Motor neuron (in vitro differentiated cells): ENCODE measurements around the gene HIPK3. TPM values are rescaled to one million over a fixed set of nuclear protein-coding genes. Genes with fewer than 3 reads are reported as not detected.
"Not testable (repeated sequence)": the region's sequence is repeated elsewhere in the genome, so short reads cannot be mapped to it uniquely, and the experiment has no call there.

Source experiments
- ATAC-seq, 8 experiments: fragments of 200-7000 bp; cut with Tn5 transposase; replicated peaks in 6 of 8; 2 replicates each; pipeline ENCODE4 v1.8.0; 2021; ENCODE audit warnings: mild to moderate bottlenecking in 8 of 8, moderate library complexity in 8 of 8
- H3K27ac ChIP-seq, 2 donors: fragments of 250-450 bp; sonication (Bioruptor Pico); 2 replicates each; pipeline ENCODE4 v1.9.0; 2021; ENCODE audit warnings: antibody characterized with exemption in 2 of 2, mild to moderate bottlenecking in 2 of 2, moderate library complexity in 1 of 2
- H3K4me1 ChIP-seq, 2 donors: fragments of 250-450 bp; sonication (Bioruptor Pico); replicated peaks in 1 of 2; 2 replicates each; pipeline ENCODE4 v1.6.1; 2021; ENCODE audit warnings: antibody characterized with exemption in 2 of 2, mild to moderate bottlenecking in 2 of 2, moderate library complexity in 1 of 2
- H3K4me3 ChIP-seq, 5 donors: fragments of 250-450 bp; sonication (Bioruptor Pico); 2 replicates each; pipeline ENCODE4 v1.9.0; 2021; ENCODE audit warnings: antibody characterized with exemption in 5 of 5, mild to moderate bottlenecking in 5 of 5, moderate library complexity in 4 of 5
- WGBS, 10 experiments: fragments of 450-650 bp; shearing (Covaris generic); methylation state at CpG; one replicate each; pipeline ENCODE4 v1.0.0; 2022; 5-methylcytosine and 5-hydroxymethylcytosine counted together
- in situ Hi-C, 9 experiments: fragments of 400-800 bp; cut with MboI; loops; one replicate each; pipeline ENCODE4 v1.15.0; 2021; ENCODE audit warnings: low sequenced_read_pairs in 9 of 9, low pct_unique_long_range_greater_than_20kb in 2 of 9; ENCODE audit not compliant: unreplicated experiment in 9 of 9
- total RNA-seq, 8 experiments: library from RNA; unstranded; fragments of 300-600 nt; gene quantifications; 2 replicates each; pipeline versions ENCODE4 v1.2.3 to v1.2.4, GENCODE V29; 2022

HIPK3 gene
- total RNA-seq, 8 experiments from 2014 or later: 32.4 to 74.1 (median 48.2) TPM

DNA sequence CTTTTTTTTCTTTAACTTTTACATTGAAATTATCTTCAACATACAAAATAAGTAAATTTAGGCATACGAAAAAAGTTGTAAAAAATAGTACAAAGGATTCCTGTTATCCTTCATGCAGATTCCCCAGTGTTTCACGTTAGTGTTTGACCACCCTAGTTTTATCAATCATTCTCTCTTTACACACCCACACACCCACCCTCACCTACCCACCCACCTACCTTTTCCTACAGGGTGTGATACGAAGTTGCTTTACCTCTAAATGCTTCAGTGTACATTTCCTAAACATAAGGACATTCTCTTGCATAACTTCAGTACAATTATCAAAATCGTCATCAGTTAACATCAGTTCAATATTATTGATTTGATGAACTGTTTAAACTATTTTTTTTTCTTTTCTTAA lies 37.0 kb downstream of the HIPK3 start:
- no peak for ATAC-seq

DNA sequence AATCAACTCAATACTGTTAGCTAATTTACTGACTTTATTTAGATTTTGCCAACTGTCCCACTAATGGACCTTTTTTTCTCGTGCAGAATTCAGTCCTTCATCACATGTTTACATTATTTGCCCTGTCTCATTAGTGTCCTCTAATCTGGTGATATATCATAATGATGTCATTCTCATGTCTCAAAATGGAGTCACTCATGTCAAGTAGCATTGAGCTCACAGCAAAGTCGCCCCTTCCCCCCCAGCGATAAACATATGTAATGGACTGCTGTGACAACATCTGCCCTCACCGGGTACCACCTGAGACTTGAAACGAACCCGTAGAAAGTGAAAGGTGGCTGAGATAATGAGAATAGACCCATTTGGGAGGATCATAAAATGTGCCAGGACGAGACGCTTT lies 37.6 kb downstream of the HIPK3 start:
- in situ Hi-C loops: no loop called here
- no peak overlapping the region for H3K27ac ChIP-seq
- WGBS, 10 experiments: 67 to 100% (median 96%) methylated on average over 1 to 5 of the region's 8 CpGs; no CpG with 5 or more reads in 3 of the 10 experiments
- no peak overlapping the region for H3K4me3 ChIP-seq
- H3K4me1 ChIP-seq: peaks cover 3 to 5% of the 10 kb centered on the region in 2 donors
- ATAC-seq: no peak

More for the DNA sequence above, 37.0 kb downstream of the HIPK3 start:
- in situ Hi-C loops: no loop called here
- no peak overlapping the region for H3K4me3 ChIP-seq
- H3K4me1 ChIP-seq: peaks cover 3 to 5% of the 10 kb centered on the region in 2 donors
- no peak overlapping the region for H3K27ac ChIP-seq
- WGBS, 10 experiments: 60 to 96% (median 92%) methylated on average over 1 to 4 of the region's 4 CpGs; no CpG with 5 or more reads in 1 of the 10 experiments

DNA sequence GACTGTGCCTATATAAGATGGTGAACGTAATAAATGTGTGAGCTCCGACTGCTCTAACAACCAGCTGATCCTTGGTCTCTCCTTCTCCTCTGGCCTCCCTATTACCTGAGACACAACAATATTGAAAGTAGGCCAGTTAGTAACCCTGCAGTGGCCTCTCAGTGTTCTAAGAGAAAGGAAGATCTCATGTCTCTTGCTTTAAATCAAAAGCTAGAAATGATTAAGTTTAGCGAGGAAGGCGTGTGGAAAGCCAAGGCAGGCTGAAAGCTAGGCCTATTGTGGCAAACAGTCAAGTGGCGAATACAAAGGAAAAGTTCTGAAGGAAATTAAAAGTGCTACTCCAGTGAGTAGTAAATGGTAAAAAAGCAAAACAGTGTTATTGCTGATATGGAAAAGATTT lies 39.5 kb downstream of the HIPK3 start:
- WGBS, 10 experiments: 84 to 100% (median 95%) methylated on average over 2 to 5 of the region's 5 CpGs; no CpG with 5 or more reads in 1 of the 10 experiments
- in situ Hi-C loops: no loop called here
- H3K27ac ChIP-seq: no peak overlapping the region

DNA sequence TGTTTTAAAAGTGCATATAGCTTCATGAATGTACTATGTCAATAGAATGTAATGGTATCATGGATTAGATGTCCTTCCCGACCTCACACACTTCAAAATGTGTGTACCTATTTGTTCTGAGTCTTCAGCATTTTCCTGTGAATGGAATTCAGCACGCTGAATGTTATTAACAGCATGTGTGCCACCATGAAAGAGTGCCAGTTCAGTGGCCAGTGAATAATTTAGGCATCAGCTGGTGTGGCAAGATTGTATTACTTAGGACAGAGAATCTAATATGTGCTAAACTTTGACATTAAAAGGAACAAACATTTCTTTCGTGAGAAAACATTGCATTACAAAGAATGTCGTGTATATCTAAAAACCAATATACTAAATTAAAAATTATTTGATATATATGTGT lies 46.4 kb downstream of the HIPK3 start:
- in situ Hi-C loops: no loop called here
- H3K4me3 ChIP-seq: no peak overlapping the region
- WGBS, 10 experiments: 21 to 100% (median 88%) methylated on average over 2 to 4 of the region's 4 CpGs; no CpG with 5 or more reads in 2 of the 10 experiments
- no peak overlapping the region for H3K27ac ChIP-seq
- peaks cover 3 to 7% of the 10 kb centered on the region in 2 donors for H3K4me1 ChIP-seq
- ATAC-seq: no peak

More for the DNA sequence above, 39.5 kb downstream of the HIPK3 start:
- no peaks in the 10 kb centered on the region for H3K4me1 ChIP-seq
- H3K4me3 ChIP-seq: no peak overlapping the region
- no peak for ATAC-seq

DNA sequence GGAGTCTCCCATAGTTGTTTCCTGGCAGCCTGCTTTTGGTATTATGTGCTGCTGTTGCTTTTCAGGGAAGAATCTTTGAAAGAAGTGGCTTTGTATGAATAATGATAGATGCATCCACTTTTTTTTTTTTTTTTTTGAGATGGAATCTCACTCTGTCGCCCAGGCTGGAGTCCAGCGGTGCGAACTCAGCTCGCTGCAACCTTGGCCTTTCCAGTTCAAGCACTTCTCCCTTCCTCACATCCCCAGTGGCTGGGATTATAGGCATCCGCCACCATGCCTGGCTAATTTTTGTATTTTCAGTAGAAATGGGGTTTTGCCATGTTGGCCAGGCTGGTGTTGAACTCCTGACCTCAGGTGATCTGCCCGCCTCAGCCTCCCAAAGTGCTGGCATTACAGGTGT lies 49.6 kb downstream of the HIPK3 start:
- ATAC-seq, H3K27ac ChIP-seq, H3K4me1 ChIP-seq, H3K4me3 ChIP-seq, in situ Hi-C loops: not testable (repeated sequence)
- WGBS, 10 experiments: 50 to 100% (median 100%) methylated on average over 1 to 5 of the region's 6 CpGs; no CpG with 5 or more reads in 2 of the 10 experiments

DNA sequence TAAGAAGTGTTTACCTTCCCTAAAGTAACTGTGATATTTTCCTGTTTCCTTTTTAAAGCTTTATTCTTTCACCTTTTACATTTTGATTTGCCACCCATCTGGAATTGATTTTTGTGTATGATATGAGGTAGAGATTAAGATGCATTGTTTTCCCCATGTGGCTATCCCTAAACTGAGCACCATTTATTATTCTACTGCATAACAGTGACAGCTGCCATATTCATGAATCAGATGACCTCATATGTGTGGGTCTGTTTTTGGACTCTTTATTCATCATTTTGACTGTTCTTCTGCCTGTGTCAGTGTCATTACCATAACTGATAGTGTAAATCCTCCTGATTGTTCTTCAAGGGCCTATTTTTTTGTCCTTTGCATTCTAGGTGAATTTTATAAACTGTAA lies 50.8 kb downstream of the HIPK3 start:
- H3K27ac ChIP-seq: no peak overlapping the region
- in situ Hi-C loops: no loop called here
- peaks cover 7 to 8% of the 10 kb centered on the region in 2 donors for H3K4me1 ChIP-seq
- no peak overlapping the region for H3K4me3 ChIP-seq
- peak; percentile 58 to 98 (median 70) for ATAC-seq

DNA sequence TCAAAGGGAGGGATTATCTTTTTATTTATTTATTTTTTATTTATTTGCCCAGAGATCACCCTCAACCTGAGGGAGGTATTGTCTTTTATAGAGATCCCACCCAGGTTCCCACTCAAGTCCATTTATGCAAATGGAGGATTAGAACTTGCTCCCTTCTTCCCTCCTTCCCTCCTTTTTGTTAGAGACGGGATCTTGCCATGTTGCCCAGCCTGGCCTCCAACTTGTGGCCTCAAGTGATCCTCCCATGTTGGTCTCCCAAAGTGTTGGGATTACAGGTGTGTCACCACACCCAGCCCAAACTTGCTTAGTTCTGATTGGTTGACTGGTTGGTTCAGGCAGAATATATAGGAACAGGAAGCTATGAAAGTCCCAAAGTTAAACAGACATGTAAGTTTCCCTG lies 51.9 kb downstream of the HIPK3 start:
- Histone ChIP-seq H3K4me3 (no peak overlapping the region), H3K4me1 (peaks cover 7 to 8% of the 10 kb centered on the region in 2 donors), H3K27ac (no peak overlapping the region)
- no peak for ATAC-seq
- WGBS, 10 experiments: 88 to 100% (median 100%) methylated on average over 1 of the region's 1 CpG; no CpG with 5 or more reads in 5 of the 10 experiments
- in situ Hi-C loops: no loop called here

DNA sequence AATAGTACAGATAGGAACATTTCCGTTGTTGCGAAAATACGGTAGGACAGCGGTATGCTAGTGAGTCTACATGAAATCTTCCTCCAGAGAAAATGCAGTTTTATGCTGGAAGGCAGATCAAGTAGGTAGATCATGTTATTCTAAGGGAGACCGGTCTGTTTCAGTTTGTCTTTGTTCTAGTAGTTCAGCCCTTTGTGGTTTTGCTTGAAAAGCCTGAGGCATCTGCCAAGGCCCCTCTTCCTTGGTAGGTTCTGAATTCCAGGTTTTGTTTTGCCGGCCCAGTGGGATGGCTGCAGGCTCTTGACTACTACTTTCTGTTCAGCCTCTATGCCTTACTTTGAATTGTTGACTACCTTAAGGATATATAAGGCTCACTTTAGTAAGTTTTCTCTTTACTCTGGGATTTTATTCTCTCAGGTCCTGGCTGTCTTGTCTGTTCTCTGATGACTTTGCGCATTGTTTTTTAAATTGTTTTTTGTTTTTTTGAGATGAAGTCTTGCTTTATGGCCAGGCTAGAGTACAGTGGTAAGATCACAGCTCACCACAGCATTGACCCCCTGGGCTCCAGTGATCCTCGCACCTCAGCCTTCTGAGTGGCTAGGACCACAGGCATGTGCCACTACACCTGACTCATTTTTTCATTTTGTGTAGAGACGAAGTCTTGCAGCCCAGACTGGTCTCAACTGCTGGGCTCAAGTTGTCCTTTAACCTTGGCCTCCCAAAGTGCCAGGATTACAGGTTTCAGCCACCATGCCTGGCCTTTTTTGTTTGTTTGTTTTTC lies 53.7 kb downstream of the HIPK3 start:
- no peak overlapping the region for H3K4me3 ChIP-seq
- 78 to 98% (median 93%) methylated on average over 1 to 9 of the region's 9 CpGs for WGBS, 10 experiments
- no peak overlapping the region for H3K27ac ChIP-seq
- in situ Hi-C loops: no loop called here
- peak in 5 of 8 experiments; percentile 31 to 69 (median 48) for ATAC-seq
- H3K4me1 ChIP-seq: peaks cover 7 to 8% of the 10 kb centered on the region in 2 donors

DNA sequence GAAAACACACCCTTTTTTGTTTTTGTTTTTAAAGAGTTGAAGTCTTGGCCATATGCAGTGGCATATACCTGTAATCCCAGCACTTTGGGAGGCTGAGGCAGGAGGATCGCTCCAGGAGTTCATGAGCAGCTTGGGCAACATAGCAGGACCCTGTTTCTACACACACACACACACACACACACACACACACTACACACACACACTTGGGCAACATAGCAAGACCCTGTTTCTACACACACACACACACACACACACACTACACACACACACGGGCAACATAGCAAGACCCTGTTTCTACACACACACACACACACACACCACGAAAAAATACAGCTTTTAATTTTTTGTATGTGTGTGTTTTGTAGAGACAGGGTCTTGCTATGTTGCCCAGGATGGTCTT lies 54.5 kb downstream of the HIPK3 start:
- H3K4me3 ChIP-seq: no peak overlapping the region
- peaks cover 7 to 8% of the 10 kb centered on the region in 2 donors for H3K4me1 ChIP-seq
- ATAC-seq: no peak
- WGBS, 10 experiments: 80 to 100% (median 100%) methylated on average over 1 to 3 of the region's 3 CpGs; no CpG with 5 or more reads in 5 of the 10 experiments
- H3K27ac ChIP-seq: no peak overlapping the region
- in situ Hi-C loops: no loop called here

DNA sequence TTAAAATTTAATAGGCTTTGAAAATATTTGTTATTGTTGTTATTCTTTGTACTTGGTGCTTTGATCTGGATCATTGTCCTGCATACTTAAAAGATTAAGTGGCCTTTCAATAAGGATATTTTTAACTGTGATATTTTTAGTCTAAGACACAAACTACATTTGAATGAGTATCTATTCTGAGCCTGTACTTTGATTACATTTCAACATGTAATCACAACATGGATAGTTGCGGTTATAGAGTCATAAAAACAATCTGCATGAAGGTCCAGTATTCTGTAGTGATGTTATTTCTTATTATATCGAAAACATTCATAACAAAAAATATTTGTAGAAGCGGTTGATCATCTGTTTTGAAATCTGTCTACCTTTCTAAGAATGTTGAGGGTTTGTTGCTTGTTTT lies 58.6 kb downstream of the HIPK3 start:
- WGBS, 10 experiments: 26 to 100% (median 93%) methylated on average over 2 to 3 of the region's 3 CpGs; no CpG with 5 or more reads in 1 of the 10 experiments
- no peak for ATAC-seq
- Histone ChIP-seq H3K4me1 (peaks cover 0 to 2% of the 10 kb centered on the region in 2 donors), H3K4me3 (no peak overlapping the region), H3K27ac (no peak overlapping the region)
- in situ Hi-C loops: no loop called here

DNA sequence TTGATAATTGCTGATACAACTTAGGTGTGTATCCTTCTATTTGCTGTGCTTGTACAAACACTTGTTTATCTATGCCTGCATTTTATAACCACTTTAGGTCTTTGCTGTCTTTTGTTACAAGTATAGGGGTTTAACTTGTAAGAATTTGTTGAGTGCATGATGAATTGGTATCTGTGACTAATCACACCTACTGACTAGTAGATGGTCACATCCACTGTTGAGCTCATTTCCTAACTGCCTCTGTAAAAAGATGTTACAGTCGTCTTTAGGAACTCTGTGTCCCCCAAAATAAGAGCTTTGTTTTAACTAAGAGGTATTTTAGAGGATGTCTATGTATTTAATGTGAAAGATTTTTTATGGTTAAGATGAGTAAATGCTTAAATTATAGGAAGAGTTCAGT lies 60.5 kb downstream of the HIPK3 start:
- ATAC-seq: no peak
- 10 to 100% (median 55%) methylated on average over 1 of the region's 1 CpG; no CpG with 5 or more reads in 2 of the 10 experiments for WGBS, 10 experiments
- H3K4me1 ChIP-seq: no peaks in the 10 kb centered on the region
- in situ Hi-C loops: no loop called here
- H3K27ac ChIP-seq: no peak overlapping the region
- H3K4me3 ChIP-seq: no peak overlapping the region

DNA sequence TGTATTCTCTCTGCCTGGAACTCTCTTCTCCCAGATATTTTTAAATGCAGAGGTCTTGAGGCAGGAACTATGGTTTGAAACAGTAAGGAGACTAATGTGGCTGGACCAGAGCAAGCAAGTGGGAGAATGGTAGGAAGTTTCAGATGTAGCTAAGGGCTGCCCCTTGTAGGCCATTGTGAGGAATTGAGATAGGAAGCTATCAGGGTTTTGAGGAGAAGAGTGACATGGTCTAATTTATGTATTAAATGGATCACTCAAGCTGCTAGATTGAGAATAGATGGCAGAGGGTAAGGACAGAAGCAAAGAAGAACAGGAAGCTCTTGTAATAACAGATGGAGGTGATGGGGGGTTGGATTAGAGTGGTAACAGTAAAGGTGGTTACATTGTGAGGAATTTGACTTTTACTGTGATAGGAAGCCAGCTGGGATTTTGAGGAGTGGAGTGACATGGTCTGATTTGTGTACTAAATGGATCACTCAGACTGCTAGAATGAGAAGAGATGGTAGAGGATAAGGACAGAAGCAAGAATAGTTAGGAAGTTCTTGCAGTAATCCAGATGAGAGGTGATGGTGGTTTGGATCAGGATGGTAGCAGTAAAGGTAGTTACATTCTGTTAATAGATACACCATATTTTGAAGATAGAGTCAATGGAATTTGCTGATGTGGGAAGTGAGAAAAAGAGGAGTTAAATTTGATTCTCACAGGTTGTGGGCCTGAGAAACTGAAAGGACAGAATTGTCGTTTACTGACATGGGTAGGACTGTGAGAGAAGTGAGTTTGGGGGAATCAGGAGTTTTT lies 63.0 kb downstream of the HIPK3 start:
- H3K4me1 ChIP-seq: peaks cover 0 to 4% of the 10 kb centered on the region in 2 donors
- in situ Hi-C loops: loop anchor here in 1 of 9 experiments (10.0 kb wide), 1 partner anchor 155 kb away; the partner anchor contains the start of gene CSTF3
- no peak for ATAC-seq
- 40 to 88% (median 80%) methylated on average over 1 of the region's 1 CpG; no CpG with 5 or more reads in 2 of the 10 experiments for WGBS, 10 experiments
- no peak overlapping the region for H3K27ac ChIP-seq
- H3K4me3 ChIP-seq: no peak overlapping the region

DNA sequence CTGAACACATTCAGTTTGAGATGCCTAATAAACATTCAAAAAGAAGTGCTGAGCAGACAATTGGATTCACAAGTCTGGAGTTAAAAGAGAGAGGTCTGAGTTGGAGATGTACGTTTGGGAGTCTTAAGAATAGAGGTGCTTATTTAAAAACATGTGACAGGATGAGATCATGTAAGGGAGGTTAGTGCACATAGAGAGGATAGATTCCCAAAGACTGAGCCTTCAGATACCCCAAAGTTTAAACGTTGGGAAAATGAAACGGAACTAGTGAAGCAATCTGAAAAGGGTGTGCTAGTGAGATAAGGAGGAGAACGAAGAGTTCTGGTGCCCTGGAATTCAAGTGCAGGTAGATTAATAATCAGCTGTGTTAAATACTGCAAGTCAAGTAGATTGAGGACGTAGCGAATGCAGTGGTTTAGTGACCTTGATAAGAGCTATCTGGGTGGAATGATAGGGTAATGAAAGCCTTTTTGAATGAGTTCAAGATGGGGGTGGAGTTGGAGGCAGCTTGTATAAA lies 63.7 kb downstream of the HIPK3 start:
- WGBS, 10 experiments: 67 to 100% (median 83%) methylated on average over 1 to 6 of the region's 6 CpGs; no CpG with 5 or more reads in 1 of the 10 experiments
- peaks cover 0 to 4% of the 10 kb centered on the region in 2 donors for H3K4me1 ChIP-seq
- H3K27ac ChIP-seq: no peak overlapping the region
- in situ Hi-C loops: loop anchor here in 1 of 9 experiments (10.0 kb wide), 1 partner anchor 156 kb away; the partner anchor contains the start of gene CSTF3
- H3K4me3 ChIP-seq: no peak overlapping the region
- no peak for ATAC-seq
